GM18505 (cell line): ENCODE results near the gene TCP10L.
"Not testable (repeated sequence)": the region's sequence is repeated elsewhere in the genome, so short reads cannot be mapped to it uniquely, and the experiment has no call there.

Experiments used
- ATAC-seq: cut with Tn5 transposase; IDR thresholded peaks from one replicate; pipeline ENCODE4 v1.9.1; 2021; ENCODE audit not compliant: unreplicated experiment
- POLR2A ChIP-seq: IDR thresholded peaks from 4 replicates; pipeline ENCODE4 v1.6.1; 2011; ENCODE audit warnings: borderline replicate concordance; ENCODE audit not compliant: insufficient read depth, insufficient read length; ENCODE audit errors: extremely low read depth

The TCP10L gene

GRCh38 chr21:32559006-32559610 is 26.2 kb downstream of the TCP10L start:
- ATAC-seq, result no peak
- no peak for TF ChIP-seq POLR2A

GRCh38 chr21:32558106-32558505 is 27.2 kb downstream of the TCP10L start:
- TF ChIP-seq POLR2A, result no peak
- no peak for ATAC-seq

GRCh38 chr21:32554832-32555638 is 30.3 kb downstream of the TCP10L start:
- ATAC-seq, result no peak

GRCh38 chr21:32549886-32550285 is 35.4 kb downstream of the TCP10L start:
- no peak for ATAC-seq
- TF ChIP-seq POLR2A, result no peak

More at GRCh38 chr21:32554832-32555638, 30.3 kb downstream of the TCP10L start:
- no peak for TF ChIP-seq POLR2A

- no peak for ATAC-seq
- TF ChIP-seq POLR2A, result no peak
Observed at GRCh38 chr21:32549440-32549839, 35.9 kb downstream of the TCP10L start.

GRCh38 chr21:32548978-32549377 is 36.3 kb downstream of the TCP10L start:
- TF ChIP-seq POLR2A, result no peak
- ATAC-seq, result no peak

- no peak for ATAC-seq
Observed at GRCh38 chr21:32547018-32547417, 38.3 kb downstream of the TCP10L start.

GRCh38 chr21:32545948-32546441 is 39.3 kb downstream of the TCP10L start:
- TF ChIP-seq POLR2A, result no peak
- no peak for ATAC-seq

More at GRCh38 chr21:32547018-32547417, 38.3 kb downstream of the TCP10L start:
- TF ChIP-seq POLR2A, result no peak

GRCh38 chr21:32544697-32545096 is 40.6 kb downstream of the TCP10L start:
- no peak for TF ChIP-seq POLR2A
- no peak for ATAC-seq

GRCh38 chr21:32543975-32544374 is 41.3 kb downstream of the TCP10L start:
- ATAC-seq, result no peak
- TF ChIP-seq POLR2A, result no peak

- ATAC-seq, result not testable (repeated sequence)
Observed at GRCh38 chr21:32543056-32543455, 42.3 kb downstream of the TCP10L start.

GRCh38 chr21:32539378-32539777 is 45.9 kb downstream of the TCP10L start:
- no peak for TF ChIP-seq POLR2A
- no peak for ATAC-seq

GRCh38 chr21:32538147-32538792 is 47.1 kb downstream of the TCP10L start:
- ATAC-seq, result no peak
- TF ChIP-seq POLR2A, result no peak

- no peak for TF ChIP-seq POLR2A
- no peak for ATAC-seq
Observed at GRCh38 chr21:32537569-32537881, 47.8 kb downstream of the TCP10L start.

GRCh38 chr21:32535612-32536011 is 49.7 kb downstream of the TCP10L start:
- no peak for TF ChIP-seq POLR2A
- ATAC-seq, result no peak

GRCh38 chr21:32534113-32534512 is 51.2 kb downstream of the TCP10L start:
- no peak for ATAC-seq
- no peak for TF ChIP-seq POLR2A
